ENCODE results near the gene TSPAN33. TPM values are rescaled to one million over a fixed set of nuclear protein-coding genes. Genes with fewer than 3 reads are reported as not detected.

The TSPAN33 gene
- total and polyA plus RNA-seq, 10 of the 15 experiments (the other 5 are each of a cell fraction or from before 2014, with no cell fraction given): 12.0 to 123 (median 86.3) TPM

DNA sequence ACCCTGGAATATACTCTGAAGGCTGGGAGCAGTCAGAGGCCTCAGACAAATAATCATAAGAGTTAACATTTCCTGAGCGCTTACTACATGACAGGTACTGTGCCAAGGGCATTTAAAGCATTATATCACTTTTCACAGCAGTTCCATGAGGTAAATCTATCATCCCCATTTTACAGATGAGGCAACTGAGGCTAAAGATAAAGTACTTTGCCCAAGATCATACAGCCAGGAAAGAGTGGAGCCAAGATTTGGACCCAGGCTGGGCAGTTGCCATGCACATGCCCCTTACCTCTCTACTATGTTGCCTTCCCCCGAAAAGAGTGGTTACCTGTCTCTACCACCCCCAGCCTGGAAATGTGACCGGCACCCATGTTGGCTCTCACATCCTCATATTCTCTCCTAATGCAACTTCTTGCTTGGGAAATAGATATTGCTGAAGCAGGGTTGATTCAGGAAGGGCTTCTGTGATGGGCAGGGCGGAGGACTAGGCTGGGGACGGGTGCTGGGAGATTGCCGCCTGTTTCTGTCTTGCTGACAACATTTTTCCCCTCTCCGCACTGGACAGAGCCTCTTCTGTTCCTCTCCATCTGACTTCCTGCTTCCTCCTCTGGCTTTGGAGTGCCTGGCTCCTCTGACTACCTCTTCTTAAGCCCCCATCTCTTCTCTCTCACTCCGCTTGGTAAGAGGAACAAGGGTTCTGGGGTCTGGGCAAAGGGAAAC is 57.7 kb downstream of the TSPAN33 start:
- RAD21 ChIA-PET (ENCODE audit: unreplicated experiment): interaction anchor here (1.1 kb wide), 1 partner anchor 56 kb away, joined by 3 read pairs; no protein-coding TSS in a partner anchor
- Histone ChIP-seq H3K36me3 (ENCODE audit: control insufficient read depth in 2 of 2, insufficient read depth in 2 of 2, low read length in 1 of 2) (no peaks in the 10 kb centered on the region), H3K27me3 (replicated peaks in 1 of 2; ENCODE audit: control insufficient read depth in 2 of 2, insufficient read depth in 2 of 2, low read length in 1 of 2) (no peaks in the 10 kb centered on the region), H3K4me2 (ENCODE audit: control insufficient read depth, insufficient read depth) (no peak overlapping the region), H4K20me1 (ENCODE audit: control insufficient read depth, insufficient read depth) (no peaks in the 10 kb centered on the region), H3K27ac (ENCODE audit: control insufficient read depth, insufficient read depth) (no peak overlapping the region), H3K9ac (ENCODE audit: control insufficient read depth, insufficient read depth, low read length) (no peak overlapping the region), H3K4me3 (no peak overlapping the region), H3K4me1 (ENCODE audit: control insufficient read depth, insufficient read depth, low read length) (no peaks in the 10 kb centered on the region), H3K79me2 (ENCODE audit: control insufficient read depth, insufficient read depth, low read length) (no peaks in the 10 kb centered on the region), H3K9me3 (replicated peaks; ENCODE audit: control insufficient read depth, insufficient read depth, low read length) (no peaks in the 10 kb centered on the region), H2AFZ (ENCODE audit: control insufficient read depth, low read depth, low read length) (no peak overlapping the region)
- DNase-seq (ENCODE audit: low read depth, low spot score) (no peak), FAIRE-seq (no peak), ATAC-seq (no peak)
- intact Hi-C loops (cut with micrococcal nuclease; ENCODE audit: unreplicated experiment): no loop called here
- POLR2A ChIA-PET: no interaction called here
- no TSS peak for BruUV-seq (replicated peaks)
- in situ Hi-C loops (cut with MboI): no loop called here
- SMC1A ChIA-PET (ENCODE audit: uncharacterized antibody, unreplicated experiment): interaction anchor here (0.8 kb wide), 2 partner anchors 9 to 55 kb away, joined by 3 read pairs; no protein-coding TSS in a partner anchor
- 80% methylated on average over 8 of the region's 8 CpGs for WGBS (ENCODE audit: insufficient coverage, insufficient replicate concordance, low lambda C conversion rate, missing lambda C conversion rate)
- CTCF ChIA-PET: interaction anchor here (0.7 kb wide), 1 partner anchor 69 kb away, joined by 3 read pairs; no protein-coding TSS in a partner anchor
- TF ChIP-seq MEF2A (IDR thresholded peaks at IDR 0.05; ENCODE audit: insufficient read depth, low read depth, low read length): no peak
- TF ChIP-seq, protein P1, sequence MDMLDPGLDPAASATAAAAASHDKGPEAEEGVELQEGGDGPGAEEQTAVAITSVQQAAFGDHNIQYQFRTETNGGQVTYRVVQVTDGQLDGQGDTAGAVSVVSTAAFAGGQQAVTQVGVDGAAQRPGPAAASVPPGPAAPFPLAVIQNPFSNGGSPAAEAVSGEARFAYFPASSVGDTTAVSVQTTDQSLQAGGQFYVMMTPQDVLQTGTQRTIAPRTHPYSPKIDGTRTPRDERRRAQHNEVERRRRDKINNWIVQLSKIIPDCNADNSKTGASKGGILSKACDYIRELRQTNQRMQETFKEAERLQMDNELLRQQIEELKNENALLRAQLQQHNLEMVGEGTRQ (IDR thresholded peaks at IDR 0.05; ENCODE audit: borderline replicate concordance, low read depth, low read length): no peak
- TF ChIP-seq KAT2A (conservative IDR thresholded peaks at IDR 0.05; ENCODE audit: control insufficient read depth, low read depth, low read length): no peak
- no peak for TF ChIP-seq NR2F1 (conservative IDR thresholded peaks at IDR 0.05)
- TF ChIP-seq, protein P2, sequence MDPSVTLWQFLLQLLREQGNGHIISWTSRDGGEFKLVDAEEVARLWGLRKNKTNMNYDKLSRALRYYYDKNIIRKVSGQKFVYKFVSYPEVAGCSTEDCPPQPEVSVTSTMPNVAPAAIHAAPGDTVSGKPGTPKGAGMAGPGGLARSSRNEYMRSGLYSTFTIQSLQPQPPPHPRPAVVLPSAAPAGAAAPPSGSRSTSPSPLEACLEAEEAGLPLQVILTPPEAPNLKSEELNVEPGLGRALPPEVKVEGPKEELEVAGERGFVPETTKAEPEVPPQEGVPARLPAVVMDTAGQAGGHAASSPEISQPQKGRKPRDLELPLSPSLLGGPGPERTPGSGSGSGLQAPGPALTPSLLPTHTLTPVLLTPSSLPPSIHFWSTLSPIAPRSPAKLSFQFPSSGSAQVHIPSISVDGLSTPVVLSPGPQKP (IDR thresholded peaks at IDR 0.05; ENCODE audit: low read depth, low read length): no peak
- TF ChIP-seq YBX1 (IDR thresholded peaks at IDR 0.05): no peak
- TF ChIP-seq POLR2AphosphoS5 (IDR thresholded peaks at IDR 0.05; ENCODE audit: low read length): no peak
- no peak for TF ChIP-seq ZNF622 (IDR thresholded peaks at IDR 0.05)
- TF ChIP-seq, protein P3, sequence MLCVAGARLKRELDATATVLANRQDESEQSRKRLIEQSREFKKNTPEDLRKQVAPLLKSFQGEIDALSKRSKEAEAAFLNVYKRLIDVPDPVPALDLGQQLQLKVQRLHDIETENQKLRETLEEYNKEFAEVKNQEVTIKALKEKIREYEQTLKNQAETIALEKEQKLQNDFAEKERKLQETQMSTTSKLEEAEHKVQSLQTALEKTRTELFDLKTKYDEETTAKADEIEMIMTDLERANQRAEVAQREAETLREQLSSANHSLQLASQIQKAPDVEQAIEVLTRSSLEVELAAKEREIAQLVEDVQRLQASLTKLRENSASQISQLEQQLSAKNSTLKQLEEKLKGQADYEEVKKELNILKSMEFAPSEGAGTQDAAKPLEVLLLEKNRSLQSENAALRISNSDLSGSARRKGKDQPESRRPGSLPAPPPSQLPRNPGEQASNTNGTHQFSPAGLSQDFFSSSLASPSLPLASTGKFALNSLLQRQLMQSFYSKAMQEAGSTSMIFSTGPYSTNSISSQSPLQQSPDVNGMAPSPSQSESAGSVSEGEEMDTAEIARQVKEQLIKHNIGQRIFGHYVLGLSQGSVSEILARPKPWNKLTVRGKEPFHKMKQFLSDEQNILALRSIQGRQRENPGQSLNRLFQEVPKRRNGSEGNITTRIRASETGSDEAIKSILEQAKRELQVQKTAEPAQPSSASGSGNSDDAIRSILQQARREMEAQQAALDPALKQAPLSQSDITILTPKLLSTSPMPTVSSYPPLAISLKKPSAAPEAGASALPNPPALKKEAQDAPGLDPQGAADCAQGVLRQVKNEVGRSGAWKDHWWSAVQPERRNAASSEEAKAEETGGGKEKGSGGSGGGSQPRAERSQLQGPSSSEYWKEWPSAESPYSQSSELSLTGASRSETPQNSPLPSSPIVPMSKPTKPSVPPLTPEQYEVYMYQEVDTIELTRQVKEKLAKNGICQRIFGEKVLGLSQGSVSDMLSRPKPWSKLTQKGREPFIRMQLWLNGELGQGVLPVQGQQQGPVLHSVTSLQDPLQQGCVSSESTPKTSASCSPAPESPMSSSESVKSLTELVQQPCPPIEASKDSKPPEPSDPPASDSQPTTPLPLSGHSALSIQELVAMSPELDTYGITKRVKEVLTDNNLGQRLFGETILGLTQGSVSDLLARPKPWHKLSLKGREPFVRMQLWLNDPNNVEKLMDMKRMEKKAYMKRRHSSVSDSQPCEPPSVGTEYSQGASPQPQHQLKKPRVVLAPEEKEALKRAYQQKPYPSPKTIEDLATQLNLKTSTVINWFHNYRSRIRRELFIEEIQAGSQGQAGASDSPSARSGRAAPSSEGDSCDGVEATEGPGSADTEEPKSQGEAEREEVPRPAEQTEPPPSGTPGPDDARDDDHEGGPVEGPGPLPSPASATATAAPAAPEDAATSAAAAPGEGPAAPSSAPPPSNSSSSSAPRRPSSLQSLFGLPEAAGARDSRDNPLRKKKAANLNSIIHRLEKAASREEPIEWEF (IDR thresholded peaks at IDR 0.05; ENCODE audit: insufficient replicate concordance, low read depth, low read length): no peak
- no peak for TF ChIP-seq NFYB (IDR thresholded peaks at IDR 0.05; ENCODE audit: insufficient read depth, low read depth, low read length)
- TF ChIP-seq, protein P4, sequence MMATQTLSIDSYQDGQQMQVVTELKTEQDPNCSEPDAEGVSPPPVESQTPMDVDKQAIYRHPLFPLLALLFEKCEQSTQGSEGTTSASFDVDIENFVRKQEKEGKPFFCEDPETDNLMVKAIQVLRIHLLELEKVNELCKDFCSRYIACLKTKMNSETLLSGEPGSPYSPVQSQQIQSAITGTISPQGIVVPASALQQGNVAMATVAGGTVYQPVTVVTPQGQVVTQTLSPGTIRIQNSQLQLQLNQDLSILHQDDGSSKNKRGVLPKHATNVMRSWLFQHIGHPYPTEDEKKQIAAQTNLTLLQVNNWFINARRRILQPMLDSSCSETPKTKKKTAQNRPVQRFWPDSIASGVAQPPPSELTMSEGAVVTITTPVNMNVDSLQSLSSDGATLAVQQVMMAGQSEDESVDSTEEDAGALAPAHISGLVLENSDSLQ (IDR thresholded peaks at IDR 0.05): no peak
- no peak for TF ChIP-seq TAF1 (IDR thresholded peaks at IDR 0.05; ENCODE audit: borderline replicate concordance, low read depth, low read length)
- no peak for TF ChIP-seq LARP7 (IDR thresholded peaks at IDR 0.05)
- TF ChIP-seq ZSCAN29 (IDR thresholded peaks at IDR 0.05): no peak
- no peak for TF ChIP-seq SREBF1 (IDR thresholded peaks at IDR 0.05; ENCODE audit: low read length)

Data from GM12878 (cell line).